Activated CD8-positive, alpha-beta memory T cell treated with anti-CD3 and anti-CD28 coated beads, Interleukin-2, amount 10 ng/mL, durations not matched to agents 7 days and 5 days (primary cell): ENCODE results near the gene SMIM43. TPM values are rescaled to one million over a fixed set of nuclear protein-coding genes. Genes with fewer than 3 reads are reported as not detected.
A peak's percentile ranks its signal among the peaks of the same experiment; 100 is the strongest.
"Not testable (repeated sequence)": the region's sequence is repeated elsewhere in the genome, so short reads cannot be mapped to it uniquely, and the experiment has no call there.

ENCODE experiments used
- ATAC-seq: fragments of 150-1000 bp; cut with Tn5 transposase; one replicate; pipeline ENCODE4 v1.10.0; 2021; ENCODE audit warnings: moderate library complexity
- CTCF ChIA-PET: fragments of 350-600 bp; sonication (Branson Sonifier 250); formaldehyde crosslinking; loops from one replicate; lab custom pipeline; 2021; ENCODE audit warnings: antibody characterized with exemption; lab: Charles Lee
- DNase-seq: peaks from one replicate; pipeline ENCODE4 v3.0.0-alpha.2; 2020
- H3K27ac Mint-ChIP-seq: one replicate; pipeline ENCODE4 v1.8.0; 2021; ENCODE audit warnings: mild to moderate bottlenecking, mixed read lengths
- H3K27me3 Mint-ChIP-seq: one replicate; pipeline ENCODE4 v1.8.0; 2021; ENCODE audit warnings: mixed read lengths
- H3K36me3 Mint-ChIP-seq: one replicate; pipeline ENCODE4 v1.8.0; 2021; ENCODE audit warnings: mild to moderate bottlenecking, mixed read lengths
- H3K4me1 Mint-ChIP-seq: one replicate; pipeline ENCODE4 v1.8.0; 2021; ENCODE audit warnings: mixed read lengths
- H3K4me3 Mint-ChIP-seq: one replicate; pipeline ENCODE4 v1.8.0; 2021; ENCODE audit warnings: mild to moderate bottlenecking, moderate library complexity, mixed read lengths
- H3K9me3 Mint-ChIP-seq: one replicate; pipeline ENCODE4 v1.8.0; 2022; ENCODE audit warnings: low read depth, mixed read lengths
- total RNA-seq, 2 experiments: library from RNA; stranded (reverse); gene quantifications; one replicate each; pipeline ENCODE4 v1.2.3, GENCODE V29; 2021

Gene SMIM43
- total RNA-seq, 2 experiments from 2014 or later = 0.18 TPM; not detected in 1

DNA sequence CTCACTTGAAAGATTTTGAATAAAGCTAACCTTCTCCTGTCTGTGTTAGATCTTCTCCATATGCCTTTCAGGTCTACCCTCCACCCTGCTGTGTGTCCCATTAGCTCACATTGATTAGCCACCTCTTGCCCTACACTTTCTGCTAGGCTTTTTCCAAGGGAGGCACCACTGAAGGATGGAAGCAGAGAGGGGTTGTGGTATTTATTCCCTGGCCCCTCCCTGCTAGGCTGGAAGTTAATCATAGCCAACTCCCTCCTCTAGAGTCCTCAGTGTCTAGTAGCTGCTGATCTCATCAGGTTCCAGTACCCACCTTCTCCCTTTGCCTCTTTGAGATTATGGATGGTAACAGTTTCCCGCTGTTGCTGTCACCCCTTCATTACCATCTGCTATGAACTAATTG, 8.9 kb upstream of the SMIM43 start:
- H3K4me3 Mint-ChIP-seq = no peak overlapping the region
- DNase-seq = no peak
- no peak for ATAC-seq

DNA sequence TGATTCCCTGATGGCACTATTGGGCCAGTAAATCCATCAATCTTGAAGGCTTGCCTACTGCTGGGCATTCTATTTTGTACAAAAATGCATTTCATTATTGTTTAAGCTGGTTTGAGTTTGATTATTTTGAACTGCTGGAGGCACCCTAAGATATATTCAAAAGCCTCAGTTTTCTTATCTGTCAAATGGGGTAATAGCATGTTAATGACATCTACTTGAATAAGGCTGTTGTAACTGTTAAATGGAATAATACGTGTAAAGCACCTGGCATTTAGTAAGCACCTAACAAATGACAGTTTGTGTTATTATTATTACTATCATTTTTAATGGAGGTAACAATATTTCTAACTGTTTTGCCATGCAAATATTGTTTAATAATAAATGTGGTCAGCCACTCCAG, 6.9 kb upstream of the SMIM43 start:
- CTCF ChIA-PET = no interaction called here
- no peak for ATAC-seq
- DNase-seq = no peak
- no peak overlapping the region for H3K4me3 Mint-ChIP-seq
- H3K9me3 Mint-ChIP-seq = no peaks in the 10 kb centered on the region
- peaks cover 2% of the 10 kb centered on the region for H3K36me3 Mint-ChIP-seq
- no peak overlapping the region for H3K27ac Mint-ChIP-seq
- H3K27me3 Mint-ChIP-seq = peaks cover 43% of the 10 kb centered on the region
- peaks cover 6% of the 10 kb centered on the region for H3K4me1 Mint-ChIP-seq

More for the DNA sequence above, 8.9 kb upstream of the SMIM43 start:
- Mint-ChIP-seq H3K27me3 (peaks cover 35% of the 10 kb centered on the region), H3K4me1 (peaks cover 20% of the 10 kb centered on the region), H3K36me3 (peaks cover 2% of the 10 kb centered on the region), H3K9me3 (no peaks in the 10 kb centered on the region), H3K27ac (no peak overlapping the region)
- CTCF ChIA-PET = no interaction called here

GRCh38 chr4:121769341-121769740, 4.4 kb upstream of the SMIM43 start:
- ATAC-seq = no peak
- Mint-ChIP-seq H3K9me3 (no peaks in the 10 kb centered on the region), H3K27ac (no peak overlapping the region), H3K36me3 (no peaks in the 10 kb centered on the region), H3K27me3 (peaks cover 63% of the 10 kb centered on the region), H3K4me3 (no peak overlapping the region), H3K4me1 (peaks cover 4% of the 10 kb centered on the region)
- no peak for DNase-seq
- CTCF ChIA-PET = no interaction called here

DNA sequence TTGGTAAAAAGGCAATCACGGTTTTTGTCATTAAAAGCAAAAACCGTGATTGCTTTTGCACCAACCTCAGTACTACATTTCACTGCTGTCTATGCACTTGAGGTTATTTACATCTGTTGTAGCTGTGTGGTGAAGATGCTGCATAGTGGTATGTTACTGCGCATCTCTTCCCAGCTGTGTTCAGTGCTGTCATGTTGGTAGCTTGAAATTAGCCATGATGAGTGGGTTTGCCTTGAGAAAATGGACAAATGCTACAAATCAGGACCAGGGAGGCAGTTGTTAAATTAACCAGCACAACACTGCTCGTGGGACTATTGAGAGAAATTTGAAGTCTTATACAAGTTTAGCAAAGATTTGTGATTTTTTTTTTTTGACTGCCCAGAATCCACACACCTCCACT, 2.2 kb upstream of the SMIM43 start:
- DNase-seq (no peak), ATAC-seq (no peak)
- CTCF ChIA-PET = no interaction called here
- H3K9me3 Mint-ChIP-seq = no peaks in the 10 kb centered on the region
- no peak overlapping the region for H3K27ac Mint-ChIP-seq
- H3K36me3 Mint-ChIP-seq = no peaks in the 10 kb centered on the region
- H3K27me3 Mint-ChIP-seq = peaks cover 76% of the 10 kb centered on the region
- H3K4me3 Mint-ChIP-seq = no peak overlapping the region
- H3K4me1 Mint-ChIP-seq = peaks cover 8% of the 10 kb centered on the region

DNA sequence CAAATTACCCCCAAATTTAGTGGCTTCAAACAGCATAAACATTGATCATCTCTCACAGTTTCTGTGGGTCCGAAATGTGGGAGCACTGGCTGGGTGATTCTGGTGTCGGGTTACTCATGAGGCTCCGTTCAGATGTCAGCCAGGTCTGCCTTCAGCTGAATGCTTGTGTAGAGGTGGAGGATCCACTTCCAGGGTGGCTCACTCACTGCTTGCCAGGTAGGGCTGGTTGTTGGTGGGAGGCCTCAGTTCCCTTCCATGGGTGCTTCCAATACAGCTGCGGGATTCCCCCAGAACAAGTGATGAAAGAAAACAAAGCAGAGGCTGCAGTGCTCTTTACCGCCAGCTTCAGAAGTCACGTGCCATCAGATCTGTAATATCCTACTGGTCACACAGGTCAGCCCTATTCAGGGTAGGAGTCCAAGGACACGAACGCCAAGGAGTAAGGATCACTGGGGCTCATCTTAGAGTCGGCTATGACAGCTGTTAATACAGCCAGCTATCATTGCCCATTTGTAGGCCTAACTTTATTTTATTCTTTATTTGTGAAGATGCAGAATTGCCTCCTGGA, 1.1 kb upstream of the SMIM43 start:
- Mint-ChIP-seq H3K9me3 (no peaks in the 10 kb centered on the region), H3K4me3 (no peak overlapping the region), H3K27ac (no peak overlapping the region), H3K36me3 (no peaks in the 10 kb centered on the region), H3K4me1 (peaks cover 8% of the 10 kb centered on the region), H3K27me3 (peaks cover 78% of the 10 kb centered on the region)
- CTCF ChIA-PET = no interaction called here
- ATAC-seq (no peak), DNase-seq (no peak)

- Mint-ChIP-seq H3K4me1 (peaks cover 8% of the 10 kb centered on the region), H3K4me3 (peak overlapping the region; percentile 59), H3K27me3 (peaks cover 77% of the 10 kb centered on the region), H3K36me3 (no peaks in the 10 kb centered on the region), H3K9me3 (no peaks in the 10 kb centered on the region), H3K27ac (no peak overlapping the region)
- CTCF ChIA-PET = interaction anchor here (0.5 to 1.1 kb wide), 3 partner anchors 36 to 237 kb away, joined by 3 to 4 read pairs (median 3); partner anchors contain the start of gene EXOSC9
- DNase-seq = no peak
- ATAC-seq = no peak
Measured at GRCh38 chr4:121765368-121765705, 373 bp upstream of the SMIM43 start.

GRCh38 chr4:121764303-121764701, 662 bp downstream of the SMIM43 start:
- H3K9me3 Mint-ChIP-seq = no peaks in the 10 kb centered on the region
- peak overlapping the region; percentile 25 for H3K4me3 Mint-ChIP-seq
- peaks cover 78% of the 10 kb centered on the region for H3K27me3 Mint-ChIP-seq
- CTCF ChIA-PET = interaction anchor here (1.1 kb wide), 2 partner anchors 37 to 40 kb away, joined by 3 to 4 read pairs; partner anchors contain the start of gene EXOSC9
- H3K36me3 Mint-ChIP-seq = no peaks in the 10 kb centered on the region
- no peak for ATAC-seq
- H3K27ac Mint-ChIP-seq = no peak overlapping the region
- peaks cover 8% of the 10 kb centered on the region for H3K4me1 Mint-ChIP-seq
- no peak for DNase-seq

DNA sequence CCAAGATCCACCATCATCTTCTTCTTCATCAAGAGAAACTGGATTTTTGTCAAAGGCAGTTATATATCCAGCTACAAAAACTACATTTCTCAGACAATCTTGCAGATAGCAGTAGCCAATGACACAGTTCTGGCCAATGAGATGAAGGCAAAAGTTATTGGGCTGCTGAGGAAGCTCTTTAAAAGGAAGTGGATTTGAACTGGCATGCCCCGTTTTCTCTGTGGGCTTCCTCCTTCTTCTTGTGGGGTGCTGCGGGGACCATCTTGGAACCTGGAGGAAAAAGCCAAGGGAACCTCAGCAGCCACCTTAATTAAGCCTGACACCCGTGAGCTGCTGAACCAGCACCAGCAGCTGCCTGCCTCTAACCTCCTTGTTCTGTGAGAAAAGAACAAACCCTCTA, 4.8 kb downstream of the SMIM43 start:
- no peak overlapping the region for H3K27ac Mint-ChIP-seq
- CTCF ChIA-PET = no interaction called here
- peaks cover 76% of the 10 kb centered on the region for H3K27me3 Mint-ChIP-seq

GRCh38 chr4:121758925-121759568, 5.9 kb downstream of the SMIM43 start:
- H3K36me3 Mint-ChIP-seq = no peaks in the 10 kb centered on the region
- DNase-seq (no peak), ATAC-seq (no peak)
- peaks cover 5% of the 10 kb centered on the region for H3K4me1 Mint-ChIP-seq
- CTCF ChIA-PET = interaction anchor here (0.6 to 1.2 kb wide), 2 partner anchors 18 to 30 kb away, joined by 3 read pairs; no protein-coding TSS in a partner anchor
- H3K27ac Mint-ChIP-seq = no peak overlapping the region
- H3K27me3 Mint-ChIP-seq = peaks cover 76% of the 10 kb centered on the region
- H3K9me3 Mint-ChIP-seq = no peaks in the 10 kb centered on the region
- H3K4me3 Mint-ChIP-seq = no peak overlapping the region

More for the DNA sequence above, 4.8 kb downstream of the SMIM43 start:
- DNase-seq (no peak), ATAC-seq (no peak)
- no peak overlapping the region for H3K4me3 Mint-ChIP-seq
- no peaks in the 10 kb centered on the region for H3K9me3 Mint-ChIP-seq
- H3K36me3 Mint-ChIP-seq = no peaks in the 10 kb centered on the region
- peaks cover 7% of the 10 kb centered on the region for H3K4me1 Mint-ChIP-seq

GRCh38 chr4:121752142-121752541, 12.8 kb downstream of the SMIM43 start:
- ATAC-seq, H3K36me3 Mint-ChIP-seq, H3K4me1 Mint-ChIP-seq, H3K9me3 Mint-ChIP-seq, H3K27ac Mint-ChIP-seq, DNase-seq, CTCF ChIA-PET, H3K4me3 Mint-ChIP-seq: not testable (repeated sequence)
- H3K27me3 Mint-ChIP-seq = peaks cover 60% of the 10 kb centered on the region

DNA sequence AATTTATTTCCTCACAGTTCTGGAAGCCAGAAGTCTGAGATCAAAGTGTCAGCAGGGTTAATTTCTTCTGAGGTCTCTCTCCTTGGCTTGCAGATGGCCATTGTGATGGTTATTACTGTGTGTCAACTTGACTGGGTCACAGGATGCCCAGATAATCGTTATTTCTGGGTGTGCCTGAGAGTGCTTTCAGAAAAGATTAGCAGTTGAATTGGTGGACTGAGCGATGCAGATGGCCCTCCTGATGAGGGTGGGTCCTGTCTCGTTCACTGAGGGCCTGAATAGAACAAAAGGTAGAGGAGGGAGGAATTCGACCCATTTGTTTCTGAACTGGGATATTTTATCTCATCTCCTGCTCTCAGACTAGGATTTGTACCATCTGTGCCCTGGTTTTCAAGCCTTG, 15.7 kb downstream of the SMIM43 start:
- ATAC-seq (no peak), DNase-seq (no peak)
- Mint-ChIP-seq H3K27me3 (peaks cover 40% of the 10 kb centered on the region), H3K36me3 (no peaks in the 10 kb centered on the region), H3K4me1 (no peaks in the 10 kb centered on the region), H3K27ac (no peak overlapping the region), H3K9me3 (peaks cover 5% of the 10 kb centered on the region), H3K4me3 (no peak overlapping the region)
- CTCF ChIA-PET = no interaction called here

- Mint-ChIP-seq H3K27me3 (peaks cover 16% of the 10 kb centered on the region), H3K9me3 (peaks cover 5% of the 10 kb centered on the region), H3K4me3 (no peak overlapping the region), H3K4me1 (no peaks in the 10 kb centered on the region), H3K27ac (no peak overlapping the region), H3K36me3 (no peaks in the 10 kb centered on the region)
- CTCF ChIA-PET = interaction anchor here (0.8 to 1.3 kb wide), 2 partner anchors 10 to 11 kb away, joined by 3 read pairs; no protein-coding TSS in a partner anchor
- DNase-seq = no peak
- ATAC-seq = no peak
Measured at GRCh38 chr4:121742794-121743193, 22.2 kb downstream of the SMIM43 start.

DNA sequence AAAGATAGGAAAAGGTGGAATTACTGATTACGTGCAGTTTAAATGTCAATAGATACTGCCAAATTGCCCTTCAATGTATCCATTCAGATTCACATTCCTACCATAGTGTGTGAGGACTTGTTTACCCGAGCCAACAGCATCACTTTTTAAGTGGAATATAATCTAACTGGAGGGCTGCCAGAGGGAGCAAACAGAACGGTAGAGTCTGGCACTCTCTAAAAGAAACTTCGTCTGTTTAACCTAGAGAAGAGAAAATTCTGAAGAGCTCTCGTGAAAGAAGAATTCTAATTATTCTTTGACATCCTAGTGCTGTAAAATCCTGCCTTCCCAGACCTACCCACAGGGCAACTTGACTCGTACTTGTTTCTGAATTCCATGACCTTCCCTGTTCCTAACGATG, 23.2 kb downstream of the SMIM43 start:
- CTCF ChIA-PET = no interaction called here
- Mint-ChIP-seq H3K36me3 (no peaks in the 10 kb centered on the region), H3K27me3 (peaks cover 14% of the 10 kb centered on the region), H3K27ac (no peak overlapping the region), H3K4me3 (no peak overlapping the region), H3K4me1 (no peaks in the 10 kb centered on the region), H3K9me3 (peaks cover 5% of the 10 kb centered on the region)
- DNase-seq (no peak), ATAC-seq (no peak)

- DNase-seq (no peak), ATAC-seq (no peak)
- peaks cover 5% of the 10 kb centered on the region for H3K9me3 Mint-ChIP-seq
- H3K4me1 Mint-ChIP-seq = no peaks in the 10 kb centered on the region
- H3K4me3 Mint-ChIP-seq = no peak overlapping the region
- H3K27me3 Mint-ChIP-seq = peaks cover 14% of the 10 kb centered on the region
- CTCF ChIA-PET = interaction anchor here (0.7 to 1.0 kb wide), 2 partner anchors 98 to 278 kb away, joined by 3 read pairs; no protein-coding TSS in a partner anchor
- H3K27ac Mint-ChIP-seq = no peak overlapping the region
- no peaks in the 10 kb centered on the region for H3K36me3 Mint-ChIP-seq
Measured at GRCh38 chr4:121740796-121741409, 24.1 kb downstream of the SMIM43 start.
